ENCODE results near the gene DOCK4.
A peak's percentile ranks its signal among the peaks of the same experiment; 100 is the strongest.

DOCK4 gene

DNA sequence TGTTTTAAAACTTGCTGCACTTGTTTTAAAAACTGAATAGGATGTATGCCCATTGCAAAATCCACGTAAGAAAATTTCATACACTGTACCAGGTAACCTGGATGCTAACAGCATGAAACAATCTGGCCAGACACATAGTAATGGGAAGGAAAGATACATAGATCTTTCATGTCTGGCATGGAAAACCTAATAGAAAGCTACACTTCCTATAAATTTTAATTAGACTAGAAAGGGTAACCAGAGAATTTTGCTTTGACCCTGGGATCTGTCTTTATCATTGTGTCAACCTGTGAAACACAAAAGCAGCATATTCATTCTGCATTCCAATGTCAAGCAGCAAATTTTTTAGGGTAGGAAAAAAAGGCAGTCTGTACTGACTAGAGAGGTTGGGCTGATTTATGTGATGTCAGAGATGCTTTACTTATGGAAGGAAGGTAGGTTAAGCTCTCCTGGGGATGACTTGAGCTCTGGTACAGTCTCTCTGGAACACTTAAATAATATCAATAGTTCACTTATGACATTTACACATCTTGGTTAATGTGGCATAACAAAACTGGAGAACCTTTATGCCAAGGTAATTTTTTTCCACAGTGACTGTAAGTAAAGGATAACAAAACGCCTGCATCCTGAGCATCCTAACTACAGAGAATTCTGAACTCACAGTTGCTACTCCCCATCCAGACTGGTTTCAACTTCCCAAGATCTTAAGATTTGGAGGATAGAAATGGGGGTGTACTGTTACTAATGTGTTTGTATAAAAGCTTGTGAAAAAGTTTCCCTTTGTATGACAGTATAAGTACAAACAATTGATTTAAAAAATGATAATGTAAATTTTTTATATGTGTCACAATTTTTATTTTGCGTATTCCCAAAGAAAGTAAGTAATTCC lies 44.7 kb downstream of the DOCK4 start:
- DNase-seq (ENCODE audit: low spot score), result no peak

DNA sequence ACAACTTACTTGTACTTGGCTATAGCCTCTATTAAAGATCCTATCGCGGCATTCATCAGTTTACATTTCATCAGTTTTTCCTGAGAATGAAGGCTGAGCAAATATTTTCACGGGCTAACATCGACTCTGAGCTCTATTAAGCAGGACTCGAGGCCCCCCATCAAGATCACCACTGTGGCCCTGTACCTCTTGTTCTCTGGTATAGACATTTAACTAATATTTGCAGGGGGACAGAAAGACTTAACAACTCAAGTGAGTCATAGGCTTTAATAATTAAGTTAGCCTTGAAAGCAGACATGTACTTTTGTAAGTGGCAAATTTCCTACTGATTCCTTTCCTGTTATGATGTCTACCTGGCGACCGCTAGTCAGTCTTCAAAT lies 45.4 kb downstream of the DOCK4 start:
- no peak for DNase-seq (ENCODE audit: low spot score)

DNA sequence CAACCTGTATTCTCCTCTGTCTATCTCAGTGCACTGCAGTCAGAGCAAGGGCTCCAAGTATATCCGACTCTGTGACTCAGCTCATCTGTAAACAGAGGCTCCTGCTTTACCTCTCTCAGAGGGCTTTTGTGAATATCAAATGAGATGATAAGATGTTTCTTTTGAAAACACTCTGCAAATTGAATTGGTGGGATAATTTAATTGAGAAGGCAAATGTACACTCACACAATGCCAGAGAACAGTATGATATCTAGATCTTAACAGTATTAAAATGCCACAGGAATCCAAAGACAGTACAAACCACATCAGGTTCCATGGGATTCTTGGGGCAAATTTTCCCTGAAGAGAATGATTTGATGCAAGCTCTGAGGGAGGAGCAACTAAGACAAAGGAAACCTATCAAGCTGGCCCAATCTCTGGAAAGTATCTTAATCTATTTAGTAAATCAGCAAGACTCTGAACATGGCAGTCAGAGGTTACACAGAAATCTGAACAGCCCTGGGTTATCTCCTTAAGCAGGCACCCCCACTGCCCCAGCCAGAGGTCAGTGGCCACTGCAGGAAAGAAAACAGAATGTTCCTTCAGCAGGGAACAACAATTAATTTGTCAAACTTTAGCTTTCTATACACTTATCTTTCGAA lies 45.9 kb downstream of the DOCK4 start:
- no peak for DNase-seq (ENCODE audit: low spot score)

DNA sequence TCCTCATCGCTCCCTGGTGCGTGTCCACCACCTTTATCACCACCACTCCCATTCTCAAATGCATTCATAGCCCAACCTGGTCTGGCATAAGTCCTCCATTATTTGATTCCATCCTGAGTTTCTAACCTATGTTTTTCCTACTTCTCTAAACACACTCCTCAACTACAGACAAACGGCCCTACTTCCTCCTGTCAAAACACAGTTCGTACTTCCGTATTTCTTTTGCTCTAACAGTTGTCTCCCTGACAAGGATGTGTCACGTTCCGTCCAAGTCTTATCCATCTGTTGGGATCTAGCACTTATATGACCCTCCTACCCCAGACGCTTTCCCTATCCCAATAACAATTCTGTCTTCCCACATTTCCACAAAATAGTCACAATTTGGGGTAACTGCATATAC lies 46.8 kb downstream of the DOCK4 start:
- DNase-seq (ENCODE audit: low spot score), result no peak

DNA sequence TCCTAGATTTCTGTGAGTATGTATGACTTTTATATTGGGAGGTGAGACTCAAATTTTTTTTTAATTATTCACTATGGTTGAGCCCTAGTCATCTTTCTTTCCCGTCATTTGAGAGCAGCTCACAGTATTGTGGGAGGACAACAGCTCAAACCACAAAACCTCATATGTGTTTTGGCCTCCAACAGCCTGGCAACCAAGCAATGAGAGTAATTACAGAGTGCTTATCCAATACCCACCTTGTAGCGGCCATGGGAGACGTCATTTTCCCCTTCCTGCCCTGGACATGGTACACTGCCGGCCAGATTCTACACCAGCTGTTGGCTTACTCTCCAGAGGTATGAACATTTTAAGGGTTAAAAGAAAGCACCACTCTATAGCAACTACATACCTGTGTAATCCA lies 49.1 kb downstream of the DOCK4 start:
- peak; percentile 85 for DNase-seq (ENCODE audit: low spot score)

DNA sequence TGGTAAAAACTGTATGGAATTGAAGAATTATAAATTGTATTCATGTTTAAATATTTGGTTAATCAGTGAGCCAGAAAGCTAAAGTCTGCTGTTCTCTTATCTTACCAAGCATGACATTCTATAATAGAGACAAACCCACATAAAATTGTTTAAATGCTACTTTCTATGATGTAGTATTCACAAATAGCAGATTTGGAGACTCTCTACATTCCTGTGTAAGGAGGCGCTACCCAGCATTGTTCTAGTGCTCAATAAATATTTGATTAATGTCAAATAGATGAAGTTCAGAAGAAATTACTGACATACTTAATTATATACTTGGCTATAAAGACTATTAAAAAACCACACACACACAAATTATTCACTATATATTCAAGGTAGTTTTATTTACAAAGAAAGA lies 49.8 kb downstream of the DOCK4 start:
- DNase-seq (ENCODE audit: low spot score), result no peak

DNA sequence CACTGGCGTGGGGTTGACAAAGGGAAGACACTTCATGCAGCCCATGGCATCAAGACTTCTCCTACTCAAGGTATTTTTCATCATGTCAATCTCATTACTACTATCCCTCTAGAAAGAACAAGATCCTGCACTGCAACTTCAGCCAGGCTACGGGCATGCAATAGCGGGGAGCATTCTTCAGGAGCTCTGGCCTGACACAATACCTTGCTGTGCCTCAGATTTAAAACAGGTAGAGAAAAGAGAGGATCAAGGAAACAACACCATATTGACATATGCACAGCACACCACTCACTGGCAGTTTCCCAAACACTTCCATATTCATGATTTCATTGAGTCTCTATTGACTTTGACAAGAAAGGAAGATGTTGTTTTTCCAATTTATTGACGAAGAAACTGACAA lies 51.5 kb downstream of the DOCK4 start:
- DNase-seq (ENCODE audit: low spot score), result no peak

DNA sequence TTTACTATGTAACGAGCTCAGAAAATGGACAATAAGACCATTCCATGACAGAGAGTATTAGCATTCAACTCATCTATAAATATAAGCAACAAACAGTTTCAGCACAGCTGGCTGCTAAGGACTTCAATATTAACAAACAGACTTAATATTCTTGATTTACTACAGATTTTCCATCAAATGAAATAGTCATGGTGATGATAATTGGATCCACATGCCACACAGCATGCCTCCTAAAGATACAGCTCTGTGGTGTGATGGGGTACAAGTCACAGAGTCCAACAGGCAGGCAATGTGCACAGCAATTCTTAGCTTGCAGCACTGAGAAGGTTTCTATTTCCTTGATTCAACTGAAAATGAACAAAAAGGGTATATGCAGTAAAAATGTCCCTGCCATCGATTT lies 54.0 kb downstream of the DOCK4 start:
- no peak for DNase-seq (ENCODE audit: low spot score)

DNA sequence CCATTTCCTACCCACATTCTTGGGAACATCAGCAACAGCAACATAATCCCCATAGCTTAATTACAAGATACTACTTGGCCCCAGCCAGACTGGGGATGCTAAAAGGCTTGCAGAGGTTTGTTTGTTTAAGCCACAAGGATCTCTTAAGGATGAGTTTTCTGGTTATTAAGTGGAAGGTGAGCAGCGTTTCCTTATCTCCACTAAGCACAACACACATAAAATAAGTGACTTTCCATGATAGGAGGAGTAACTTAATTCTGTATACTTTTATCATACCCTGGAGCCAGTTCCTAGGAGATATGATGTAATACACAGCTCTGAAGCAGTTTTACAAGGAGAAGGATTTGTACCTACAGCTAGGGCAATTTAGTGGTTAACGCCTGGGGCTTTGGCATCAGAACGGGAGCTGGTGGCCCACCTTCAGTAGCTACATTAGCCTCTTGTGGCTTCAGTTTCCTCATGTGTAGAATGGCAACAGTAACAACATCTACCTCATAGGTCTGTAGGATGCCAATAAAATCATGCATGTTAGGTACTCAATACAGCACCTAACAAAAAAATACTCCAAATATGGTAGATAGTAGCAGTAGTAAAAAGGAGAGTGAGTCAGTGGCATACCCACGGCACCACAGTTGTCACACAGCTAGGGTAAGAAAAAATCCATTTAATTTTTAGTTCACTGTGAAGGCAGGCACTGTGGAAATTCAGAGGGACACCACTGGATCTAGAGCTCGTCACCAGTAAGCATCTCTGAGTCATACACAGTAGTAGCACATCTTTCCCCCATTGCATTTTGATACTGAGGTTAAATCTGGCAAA lies 55.2 kb downstream of the DOCK4 start:
- DNase-seq (ENCODE audit: low spot score), result no peak

DNA sequence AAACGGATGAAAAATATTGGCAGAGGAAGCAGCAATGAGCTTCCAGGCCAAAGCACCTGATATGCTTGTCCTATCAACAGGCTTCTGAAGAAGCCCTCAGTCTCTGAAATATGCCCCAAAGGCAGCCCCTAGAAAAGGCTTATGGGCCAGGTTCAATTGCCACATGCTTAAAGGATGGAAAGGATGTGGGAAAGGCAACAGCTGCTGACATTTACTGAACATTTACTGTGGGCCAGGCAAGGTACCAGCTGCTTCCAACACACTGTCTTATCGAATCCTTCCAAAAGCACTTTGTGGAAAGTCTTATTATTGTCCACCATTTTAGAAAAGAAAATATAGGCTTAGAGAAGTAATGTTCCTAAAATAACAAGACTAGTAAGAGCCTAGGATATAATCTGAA lies 56.5 kb downstream of the DOCK4 start:
- no peak for DNase-seq (ENCODE audit: low spot score)

DNA sequence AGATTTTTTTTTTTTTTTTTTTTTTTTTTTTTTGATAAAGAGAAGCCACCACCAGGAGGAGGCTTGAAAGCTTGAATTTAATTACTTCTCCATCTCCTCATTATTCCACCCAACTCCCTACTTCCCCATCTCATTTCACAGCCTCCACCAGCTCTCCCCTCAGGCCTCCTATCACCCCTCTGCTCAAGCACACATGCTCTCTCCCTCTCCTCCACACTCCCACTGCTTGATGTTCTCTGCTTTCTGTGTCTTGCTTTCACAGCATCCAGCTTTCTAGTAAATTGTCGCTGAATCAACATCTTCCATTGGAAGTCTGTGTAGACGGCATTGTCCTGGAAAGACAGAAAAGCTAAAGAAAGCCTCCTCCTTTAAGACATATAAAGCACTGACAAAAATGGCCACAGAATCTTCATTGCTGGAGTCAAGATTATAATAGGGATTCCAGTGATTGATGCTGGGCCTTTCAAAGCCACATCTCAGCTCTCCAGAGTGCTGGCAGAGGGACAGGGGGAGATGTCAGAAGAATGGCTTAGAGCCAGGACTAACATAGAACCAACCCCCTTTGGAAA lies 58.3 kb downstream of the DOCK4 start:
- no peak for DNase-seq (ENCODE audit: low spot score)

DNA sequence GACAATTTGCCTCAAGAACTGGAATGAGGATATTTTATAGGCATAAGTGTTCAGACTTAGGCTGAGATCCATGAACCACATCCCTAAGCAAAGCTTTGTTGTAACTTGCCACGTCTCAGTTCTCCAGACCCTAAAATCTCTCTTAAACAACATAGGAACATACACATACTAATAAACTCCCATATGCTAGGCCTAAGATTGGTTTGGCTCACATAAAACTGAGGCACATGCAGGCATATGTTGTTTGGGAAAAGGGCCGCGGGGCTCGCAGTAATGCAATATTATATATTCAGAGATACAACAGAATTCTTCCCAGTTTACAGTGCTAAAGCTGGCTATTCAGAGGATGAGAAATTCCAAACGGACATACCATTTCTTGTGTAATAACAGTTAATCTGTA lies 61.0 kb downstream of the DOCK4 start:
- DNase-seq (ENCODE audit: low spot score), result no peak

DNA sequence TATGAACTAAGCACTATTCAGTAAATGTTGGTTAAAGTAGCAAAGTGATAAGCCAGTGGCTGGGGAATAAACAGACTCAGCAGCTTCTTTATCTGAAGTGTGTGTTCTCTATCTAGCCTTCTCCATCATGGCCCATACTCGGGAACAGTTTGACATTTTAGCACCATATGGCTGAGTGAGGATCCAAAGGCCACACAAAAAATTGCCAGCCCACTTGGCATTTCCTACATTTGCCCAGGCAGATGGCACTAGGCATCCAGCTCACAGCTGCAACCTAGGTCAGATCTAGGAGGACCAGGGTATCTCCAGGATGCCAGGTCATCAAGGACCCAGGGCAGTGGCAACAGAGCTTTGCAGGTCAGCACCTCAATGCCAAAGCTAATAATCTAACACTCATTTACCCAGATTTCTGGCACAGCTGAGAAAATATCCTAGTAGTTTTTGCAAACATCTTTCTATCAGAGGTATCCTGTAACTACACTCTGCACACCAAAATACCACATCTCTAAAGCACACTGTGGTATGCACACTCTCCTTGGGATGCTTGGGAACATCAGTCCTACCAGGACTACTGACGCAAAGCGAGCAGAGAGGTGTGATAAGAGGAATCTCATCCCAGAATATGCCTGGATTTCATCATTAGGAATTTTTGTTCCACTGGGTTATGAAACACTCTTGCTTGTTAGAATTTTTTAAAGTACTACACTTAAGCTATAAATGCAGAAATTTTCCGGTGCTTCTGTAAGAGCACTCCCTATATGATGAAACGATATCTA lies 61.7 kb downstream of the DOCK4 start:
- DNase-seq (ENCODE audit: low spot score), result no peak

DNA sequence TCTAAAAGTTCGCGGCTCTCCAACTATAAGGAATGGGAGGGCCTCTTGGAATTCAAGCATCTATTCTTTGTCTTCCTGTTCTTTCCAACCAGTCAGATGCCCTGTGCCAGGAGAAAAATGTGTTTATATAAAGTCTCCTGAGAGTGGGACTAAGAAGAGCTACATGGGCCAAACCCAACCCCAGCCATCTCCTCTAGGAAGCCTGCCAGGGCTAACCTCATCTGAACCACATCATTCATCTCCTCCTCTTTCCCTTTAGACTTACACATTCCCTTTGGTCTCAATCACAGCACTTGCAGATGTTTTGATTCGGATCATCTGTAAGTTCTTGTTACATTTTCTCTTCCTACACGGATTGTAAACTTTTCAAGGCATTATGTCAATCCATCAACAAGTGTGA lies 62.6 kb downstream of the DOCK4 start:
- no peak for DNase-seq (ENCODE audit: low spot score)

DNA sequence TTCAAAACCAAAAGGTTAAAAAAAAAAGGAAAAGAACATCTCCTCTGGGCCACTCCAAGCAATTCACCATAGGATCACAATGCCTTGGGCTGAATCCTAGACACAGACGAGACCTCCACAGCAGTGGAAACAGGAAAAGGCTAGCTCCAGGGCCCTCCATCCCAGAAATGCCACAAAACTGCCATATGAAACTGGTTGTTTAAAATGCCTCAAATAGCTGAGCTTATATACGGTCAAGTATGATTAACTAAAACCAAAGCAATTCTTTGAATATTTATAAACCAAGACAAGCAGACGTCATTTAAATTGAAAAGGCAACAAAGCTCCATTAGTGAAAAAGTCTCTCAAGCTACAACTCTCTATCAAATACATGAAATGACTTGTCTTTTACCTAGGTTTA lies 63.1 kb downstream of the DOCK4 start:
- no peak for DNase-seq (ENCODE audit: low spot score)

DNA sequence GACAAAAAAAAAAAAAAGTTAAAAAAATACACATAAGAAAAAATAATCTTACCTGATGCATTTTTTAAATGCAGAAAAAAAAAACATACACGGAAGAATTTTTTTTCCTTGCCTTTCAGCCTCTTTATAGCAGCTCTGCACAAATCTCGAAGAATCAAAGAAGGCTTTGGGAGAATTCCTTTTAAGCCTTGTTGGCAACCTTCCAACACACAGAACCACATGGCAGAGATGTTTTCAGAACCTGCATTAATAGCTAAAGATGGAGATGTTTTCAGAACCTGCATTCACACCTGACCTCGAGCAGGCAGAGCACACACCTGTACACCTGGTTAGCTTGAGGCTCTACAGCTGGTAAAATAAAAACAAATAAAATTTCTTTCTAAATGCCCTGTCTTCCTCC lies 65.6 kb downstream of the DOCK4 start:
- no peak for DNase-seq (ENCODE audit: low spot score)

DNA sequence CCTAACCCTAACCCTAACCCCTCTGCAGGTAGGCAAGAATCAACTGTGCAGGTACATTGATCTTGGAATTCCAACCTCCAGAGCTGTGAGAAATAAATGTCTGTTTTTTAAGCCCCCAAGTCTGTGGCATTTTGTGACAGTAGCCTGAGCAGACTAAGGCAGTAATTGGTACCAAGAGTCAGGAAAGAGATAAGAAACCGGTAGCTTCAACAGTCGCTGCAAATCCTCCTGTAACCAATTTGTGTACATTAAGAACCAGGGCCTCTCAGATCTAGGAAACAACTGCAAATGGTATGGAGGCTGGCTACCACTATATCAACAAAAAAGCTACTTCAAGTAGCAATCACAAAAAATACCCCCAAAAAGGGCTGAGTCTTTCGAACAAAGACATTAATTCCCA lies 67.3 kb downstream of the DOCK4 start:
- DNase-seq (ENCODE audit: low spot score), result no peak

DNA sequence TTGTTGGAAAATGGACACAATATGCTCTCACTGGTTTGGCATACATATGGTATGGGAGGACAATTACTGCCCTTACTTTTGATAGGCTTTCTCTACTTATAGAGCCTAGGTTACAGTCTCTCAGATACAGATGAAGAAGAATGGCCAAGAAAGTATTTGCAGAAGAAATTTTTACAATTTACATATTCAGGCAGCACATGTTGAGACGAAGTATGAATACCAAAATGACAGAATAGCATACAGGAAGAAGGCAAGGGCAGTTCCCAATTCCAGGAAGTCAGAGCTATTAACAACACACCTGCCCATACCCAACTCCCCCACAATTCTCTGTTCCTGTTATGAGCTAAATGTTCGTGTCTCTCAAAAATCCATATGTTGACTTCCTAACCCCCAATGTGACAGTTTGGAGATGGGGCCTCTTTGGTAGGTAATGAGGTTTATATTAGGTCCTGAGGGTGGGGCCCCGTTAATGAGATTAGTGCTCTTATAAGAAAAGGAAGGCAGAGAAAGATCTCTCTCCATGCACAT lies 67.8 kb downstream of the DOCK4 start:
- no peak for DNase-seq (ENCODE audit: low spot score)

DNA sequence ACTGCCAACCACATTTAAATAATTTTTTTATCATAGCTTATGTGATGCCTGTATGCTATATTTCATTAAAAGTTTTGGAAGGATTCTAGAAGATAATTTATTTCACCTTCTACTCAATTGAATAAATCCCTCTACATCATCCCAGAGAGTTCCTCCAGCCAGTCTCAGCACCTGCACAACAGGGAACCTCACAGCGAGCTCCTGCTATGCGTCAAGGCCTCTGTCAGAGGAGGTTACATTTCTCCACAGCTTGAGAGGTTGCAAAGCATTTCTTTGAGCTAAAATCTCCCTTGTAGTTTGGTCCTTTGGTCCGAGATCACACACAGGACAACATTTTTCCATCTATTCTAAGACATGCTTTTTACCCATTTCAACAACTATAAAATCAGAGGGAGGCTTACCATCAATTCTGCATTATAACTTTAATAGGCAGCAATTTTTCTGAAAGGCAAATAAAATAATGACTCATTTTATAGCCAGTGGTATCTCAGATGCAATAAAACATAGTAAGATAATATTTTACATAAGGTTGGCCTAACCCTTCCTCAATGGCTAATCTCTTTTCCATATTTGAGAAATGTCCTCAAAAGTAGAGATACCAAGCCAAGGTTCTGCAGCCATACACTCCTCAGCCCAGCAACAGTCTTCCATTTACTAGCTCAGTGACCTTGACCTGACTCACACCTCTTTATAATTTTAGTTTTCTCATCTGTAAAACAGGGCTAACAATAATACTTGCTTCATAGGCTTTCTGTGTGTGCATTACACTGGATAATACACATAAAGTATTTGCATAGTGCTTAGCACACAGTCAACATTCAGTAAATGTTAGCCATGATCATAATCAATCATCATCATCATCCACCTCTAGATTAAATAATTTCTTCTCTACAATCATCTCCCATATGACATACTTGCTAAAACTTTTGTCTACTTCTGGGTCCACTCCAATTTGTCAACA lies 68.8 kb downstream of the DOCK4 start:
- no peak for DNase-seq (ENCODE audit: low spot score)

DNA sequence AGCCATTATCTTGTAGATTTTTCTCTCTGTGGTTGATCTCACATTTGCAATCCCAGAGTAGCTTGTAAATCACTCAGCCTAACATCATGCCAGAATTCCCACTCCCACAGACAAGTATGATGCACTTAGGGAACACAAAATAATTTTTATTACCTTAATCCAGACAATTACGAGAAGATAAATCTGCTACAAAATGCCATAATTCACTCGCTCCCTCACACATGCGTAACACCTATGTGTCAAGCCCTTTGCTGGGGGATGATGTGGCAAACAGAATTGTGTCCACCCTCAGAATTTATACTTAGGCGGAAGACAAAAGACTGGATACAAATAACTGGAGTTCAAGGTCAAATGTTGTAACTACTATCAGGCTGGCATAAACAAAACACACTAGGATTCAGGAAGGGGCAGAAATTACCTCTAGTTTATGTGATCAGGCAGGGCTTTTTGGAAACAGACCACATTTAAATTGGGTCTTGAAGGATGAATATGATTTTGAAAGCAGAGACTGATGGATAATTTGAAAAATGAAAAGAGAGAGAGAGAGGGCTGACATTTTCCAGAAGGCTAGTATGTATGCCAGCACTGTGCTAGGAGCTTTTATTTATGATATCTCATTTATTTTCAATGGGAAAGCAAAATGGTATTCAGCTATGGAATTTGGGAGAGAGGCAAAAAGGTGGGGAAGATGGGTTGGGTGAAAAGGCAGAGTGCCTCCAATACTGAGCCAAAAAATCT lies 69.8 kb downstream of the DOCK4 start:
- no peak for DNase-seq (ENCODE audit: low spot score)
